ENCODE results near the gene PNPLA7. TPM values are rescaled to one million over a fixed set of nuclear protein-coding genes. Genes with fewer than 3 reads are reported as not detected.
A peak's percentile ranks its signal among the peaks of the same experiment; 100 is the strongest.

The PNPLA7 gene
- total and polyA plus RNA-seq, 2 of the 13 experiments (the other 11 are each of a cell fraction or from before 2014, with no cell fraction given): 0.42 to 1.5 TPM

DNA sequence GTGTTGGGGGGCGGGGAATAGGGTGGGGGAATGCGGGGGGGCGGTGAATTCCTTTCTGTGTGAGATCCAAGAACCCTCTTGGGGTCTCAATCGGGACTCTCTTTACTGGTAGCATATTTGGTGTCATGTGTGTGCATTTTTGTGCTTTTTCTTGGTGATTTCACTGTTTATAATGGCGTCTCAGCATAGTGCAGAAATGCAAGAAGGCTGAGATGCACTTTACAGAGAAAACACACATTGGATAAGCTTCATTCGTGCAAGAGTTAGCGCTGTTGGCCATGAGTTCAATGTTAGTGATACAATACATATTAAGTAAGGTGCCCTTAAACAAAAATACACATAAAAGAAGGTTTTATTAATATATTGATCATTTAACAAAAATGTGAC is 108.3 kb downstream of the PNPLA7 start:
- Histone ChIP-seq H3K9me3 (ENCODE audit: low read length) (no peaks in the 10 kb centered on the region), H3K27me3 (ENCODE audit: control insufficient read depth in 1 of 2, insufficient read depth in 2 of 2, low read length in 2 of 2) (peaks cover 7 to 24% of the 10 kb centered on the region in 2 experiments; a peak in 3 of 5 replicates), H3K4me2 (ENCODE audit: low read depth, low read length) (peak overlapping the region; percentile 79), H4K20me1 (ENCODE audit: insufficient read depth, low read length) (no peaks in the 10 kb centered on the region; the same call in 1 of the 2 replicates), H3K36me3 (replicated peaks in 1 of 2; ENCODE audit: control insufficient read depth in 1 of 2, insufficient read depth in 2 of 2, low read length in 2 of 2) (no peaks in the 10 kb centered on the region), H3K27ac (ENCODE audit: extremely low read length, insufficient read depth, low read length) (peak overlapping the region; percentile 71), H3K79me2 (ENCODE audit: insufficient read depth, low read length) (no peaks in the 10 kb centered on the region), H2AFZ (ENCODE audit: low read length) (no peak overlapping the region), H3K9ac (ENCODE audit: insufficient read depth, low read depth, low read length) (no peak overlapping the region), H3K4me3 (replicated peaks in 1 of 3; ENCODE audit: insufficient read depth in 1 of 3, low read depth in 2 of 3, low read length in 3 of 3) (peak overlapping the region; percentile 26 to 58 (median 46); a peak in 5 of 6 replicates), H3K4me1 (ENCODE audit: insufficient read depth, low read length) (peaks cover 27% of the 10 kb centered on the region)
- in situ Hi-C loops (cut with HindIII; ENCODE audit: extremely low pct_ligation_motif_present, low pct_unique_long_range_greater_than_20kb): no loop called here
- no peak for TF ChIP-seq ZNF549 (CRISPR knock-in tag; IDR thresholded peaks at IDR 0.05)
- TF ChIP-seq ISL2 (CRISPR knock-in tag; IDR thresholded peaks at IDR 0.05): no peak
- no peak for TF ChIP-seq ZFP36L1 (CRISPR knock-in tag; IDR thresholded peaks at IDR 0.05)
- no peak for TF ChIP-seq ZNF790 (CRISPR knock-in tag; IDR thresholded peaks at IDR 0.05; ENCODE audit: borderline replicate concordance)
- no peak for TF ChIP-seq REPIN1 (CRISPR knock-in tag; IDR thresholded peaks at IDR 0.05; ENCODE audit: borderline replicate concordance, low read depth)
- no peak for TF ChIP-seq SALL1 (CRISPR knock-in tag; IDR thresholded peaks at IDR 0.05)
- no peak for TF ChIP-seq TFE3 (CRISPR knock-in tag; IDR thresholded peaks at IDR 0.05)
- ChIA-PET CTCF (ENCODE audit: low intra/inter-chr PET ratio, low total read pairs) (interaction anchor here (1.5 kb wide), 1 partner anchor 18 kb away, joined by 6 read pairs; the partner anchor contains the start of gene NOXA1), POLR2A (interaction anchor here (0.6 to 2.3 kb wide), 12 partner anchors 10 to 201 kb away, joined by 3 to 26 read pairs (median 6); partner anchors contain the start of genes EXD3, NOXA1, NRARP and NSMF)
- intact Hi-C loops (cut with micrococcal nuclease; ENCODE audit: unreplicated experiment): no loop called here
- no peak for ATAC-seq
- FAIRE-seq: no peak
- BruUV-seq (replicated peaks): TSS peak; percentile 84
- WGBS (ENCODE audit: low lambda C conversion rate): 2% methylated on average over 6 of the region's 7 CpGs
- DNase-seq (ENCODE audit: low spot score): no peak

All from HepG2 (cell line).